Measurements from ENCODE around the gene PRKG1.

Gene PRKG1

DNA sequence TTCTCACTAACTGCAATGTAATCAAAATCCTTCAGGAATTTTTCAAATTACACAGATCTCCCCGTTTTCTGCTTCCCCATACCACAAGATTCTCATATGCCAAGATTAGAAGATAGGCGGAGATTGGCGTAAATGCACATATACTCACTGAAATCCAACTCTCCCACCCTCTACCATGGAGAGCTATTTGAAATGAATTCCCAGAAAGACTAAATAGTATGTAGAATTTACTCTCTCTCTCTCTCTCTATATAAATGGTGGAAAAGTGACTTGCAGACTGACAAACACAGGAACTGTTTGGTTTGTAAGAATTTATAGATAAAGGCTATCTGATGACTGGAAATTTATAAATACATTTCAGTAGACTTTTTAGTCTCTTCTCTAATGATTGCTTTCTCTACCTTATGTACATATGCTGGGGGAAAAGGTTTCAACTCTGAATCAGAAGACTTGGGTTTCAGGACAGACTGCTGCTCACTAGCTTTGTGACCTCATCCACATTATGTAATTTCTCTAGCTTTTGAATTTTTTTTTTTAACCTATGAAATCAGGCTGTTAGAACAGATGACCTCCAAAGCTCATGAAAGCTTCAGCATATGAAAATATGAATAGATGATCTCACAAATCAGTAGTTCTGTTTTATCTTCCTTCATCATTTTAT, 692.9 kb downstream of the PRKG1 start:
- Histone ChIP-seq H3K4me3 (ENCODE audit: low read length) (no peak overlapping the region), H3K4me2 (ENCODE audit: low read length) (no peak overlapping the region), H3K9ac (ENCODE audit: low read depth, low read length) (no peak overlapping the region), H3K27me3 (ENCODE audit: control insufficient read depth, insufficient read depth, low read length) (no peaks in the 10 kb centered on the region), H3K9me3 (replicated peaks; ENCODE audit: low read length) (no peaks in the 10 kb centered on the region), H3K4me1 (ENCODE audit: control insufficient read depth, insufficient read depth, low read length) (no peaks in the 10 kb centered on the region), H3K36me3 (ENCODE audit: insufficient read depth, low read length) (no peaks in the 10 kb centered on the region)

DNA sequence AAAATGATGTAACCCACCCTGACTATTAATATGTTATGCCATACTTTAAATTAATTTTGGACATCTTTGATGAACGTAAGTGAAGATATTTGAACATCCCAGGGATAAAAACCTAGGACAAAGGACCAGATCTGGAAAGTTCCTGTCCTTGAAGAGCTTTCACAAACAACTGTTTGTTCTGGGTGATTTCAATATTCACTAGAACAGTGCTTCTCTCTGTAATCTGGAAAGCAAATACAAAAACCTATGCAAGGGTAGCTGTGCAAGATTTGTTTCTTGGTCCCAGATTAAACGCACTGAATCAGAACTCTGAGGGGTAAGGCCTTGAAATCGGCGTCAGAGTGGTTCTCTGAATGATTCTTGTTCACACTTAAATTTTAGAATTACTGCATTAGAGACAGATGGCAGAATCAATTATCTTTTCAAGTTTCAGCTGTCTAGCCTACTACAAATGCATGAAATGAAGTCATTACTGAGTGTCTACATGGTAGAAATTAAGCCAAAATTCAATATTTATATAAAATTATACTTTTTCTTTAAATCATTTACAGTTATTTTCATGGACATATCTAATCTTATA, 694.7 kb downstream of the PRKG1 start:
- Histone ChIP-seq H3K4me2 (ENCODE audit: low read length) (no peak overlapping the region), H3K9ac (ENCODE audit: low read depth, low read length) (no peak overlapping the region), H3K4me1 (ENCODE audit: control insufficient read depth, insufficient read depth, low read length) (no peaks in the 10 kb centered on the region), H3K9me3 (replicated peaks; ENCODE audit: low read length) (no peaks in the 10 kb centered on the region), H3K4me3 (ENCODE audit: low read length) (no peak overlapping the region), H3K27me3 (ENCODE audit: control insufficient read depth, insufficient read depth, low read length) (no peaks in the 10 kb centered on the region), H3K36me3 (ENCODE audit: insufficient read depth, low read length) (no peaks in the 10 kb centered on the region)

GRCh38 chr10:51770709-51771108, 696.4 kb downstream of the PRKG1 start:
- H3K36me3 ChIP-seq (ENCODE audit: insufficient read depth, low read length), result no peaks in the 10 kb centered on the region
- no peak overlapping the region for H3K9ac ChIP-seq (ENCODE audit: low read depth, low read length)
- H3K4me3 ChIP-seq (ENCODE audit: low read length), result no peak overlapping the region
- no peaks in the 10 kb centered on the region for H3K27me3 ChIP-seq (ENCODE audit: control insufficient read depth, insufficient read depth, low read length)
- H3K9me3 ChIP-seq (replicated peaks; ENCODE audit: low read length), result no peaks in the 10 kb centered on the region
- no peaks in the 10 kb centered on the region for H3K4me1 ChIP-seq (ENCODE audit: control insufficient read depth, insufficient read depth, low read length)
- no peak overlapping the region for H3K4me2 ChIP-seq (ENCODE audit: low read length)

- H3K4me3 ChIP-seq (ENCODE audit: low read length), result no peak overlapping the region
- H3K9ac ChIP-seq (ENCODE audit: low read depth, low read length), result no peak overlapping the region
- no peaks in the 10 kb centered on the region for H3K9me3 ChIP-seq (replicated peaks; ENCODE audit: low read length)
- H3K27me3 ChIP-seq (ENCODE audit: control insufficient read depth, insufficient read depth, low read length), result no peaks in the 10 kb centered on the region
- H3K4me1 ChIP-seq (ENCODE audit: control insufficient read depth, insufficient read depth, low read length), result no peaks in the 10 kb centered on the region
- H3K4me2 ChIP-seq (ENCODE audit: low read length), result no peak overlapping the region
- H3K36me3 ChIP-seq (ENCODE audit: insufficient read depth, low read length), result no peaks in the 10 kb centered on the region
Observed at GRCh38 chr10:51772387-51772786, 698.1 kb downstream of the PRKG1 start.

DNA sequence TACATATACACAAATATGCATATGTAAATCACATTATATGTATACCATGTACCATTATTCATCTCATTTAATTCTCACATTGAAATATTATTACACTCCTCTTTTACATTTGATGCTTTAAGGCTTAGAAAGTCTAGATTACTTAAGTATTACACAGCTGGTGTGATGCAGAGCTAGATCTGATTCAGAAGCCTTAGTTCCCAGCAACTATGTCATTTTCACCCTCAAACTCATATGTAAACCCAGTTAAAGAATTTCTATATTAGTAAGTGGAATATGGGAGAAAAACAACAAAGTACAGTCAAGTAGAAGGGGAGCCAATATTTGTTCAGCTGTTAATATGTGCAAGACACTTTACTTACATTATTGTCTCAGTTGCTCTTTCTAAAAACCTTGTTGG, 699.4 kb downstream of the PRKG1 start:
- Histone ChIP-seq H3K9me3 (replicated peaks; ENCODE audit: low read length) (no peaks in the 10 kb centered on the region), H3K27me3 (ENCODE audit: control insufficient read depth, insufficient read depth, low read length) (no peaks in the 10 kb centered on the region), H3K4me3 (ENCODE audit: low read length) (no peak overlapping the region), H3K36me3 (ENCODE audit: insufficient read depth, low read length) (no peaks in the 10 kb centered on the region), H3K4me2 (ENCODE audit: low read length) (no peak overlapping the region), H3K9ac (ENCODE audit: low read depth, low read length) (no peak overlapping the region), H3K4me1 (ENCODE audit: control insufficient read depth, insufficient read depth, low read length) (no peaks in the 10 kb centered on the region)

DNA sequence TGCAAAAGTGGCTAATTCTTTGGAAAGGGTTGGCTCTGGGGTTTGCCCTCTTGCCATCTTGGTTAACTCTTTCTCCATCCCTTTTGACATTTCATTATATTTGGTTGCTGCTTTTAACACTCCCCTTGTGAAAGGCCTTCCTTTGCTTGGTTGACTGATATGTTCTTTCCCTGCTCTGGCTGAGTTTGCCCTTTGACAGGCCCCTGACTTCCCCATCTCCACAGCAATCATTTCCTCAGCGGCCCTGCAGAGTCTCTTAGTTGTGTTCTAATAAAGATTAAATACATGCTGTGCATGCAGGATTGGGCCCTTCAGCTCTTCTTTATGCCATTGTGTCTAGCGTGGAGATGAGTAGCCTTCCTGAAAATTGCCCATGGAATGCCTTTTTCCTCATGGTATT, 709.7 kb downstream of the PRKG1 start:
- Histone ChIP-seq H3K4me2 (ENCODE audit: low read length) (no peak overlapping the region), H3K9me3 (replicated peaks; ENCODE audit: low read length) (no peaks in the 10 kb centered on the region), H3K4me1 (ENCODE audit: control insufficient read depth, insufficient read depth, low read length) (no peaks in the 10 kb centered on the region), H3K4me3 (ENCODE audit: low read length) (no peak overlapping the region), H3K27me3 (ENCODE audit: control insufficient read depth, insufficient read depth, low read length) (no peaks in the 10 kb centered on the region), H3K9ac (ENCODE audit: low read depth, low read length) (no peak overlapping the region), H3K36me3 (ENCODE audit: insufficient read depth, low read length) (no peaks in the 10 kb centered on the region)

GRCh38 chr10:51786016-51786683, 711.9 kb downstream of the PRKG1 start:
- no peak overlapping the region for H3K9ac ChIP-seq (ENCODE audit: low read depth, low read length)

DNA sequence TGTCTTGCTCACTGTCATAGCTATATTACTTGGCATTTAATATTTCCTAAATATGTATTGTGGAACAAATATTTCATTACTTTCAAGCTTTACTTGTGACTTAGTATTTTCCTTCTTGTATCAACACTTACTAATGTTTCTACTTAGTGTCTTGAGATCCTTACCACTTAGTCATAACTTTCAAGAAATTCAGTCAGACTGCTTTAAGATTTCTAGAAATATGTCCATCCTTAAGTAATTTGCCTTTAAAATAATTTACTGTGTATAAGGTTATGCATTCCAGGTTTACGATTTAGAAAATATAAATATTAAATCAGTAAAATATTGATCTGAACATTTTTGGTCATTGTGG, 712.4 kb downstream of the PRKG1 start:
- H3K9ac ChIP-seq (ENCODE audit: low read depth, low read length), result no peak overlapping the region
- no peaks in the 10 kb centered on the region for H3K9me3 ChIP-seq (replicated peaks; ENCODE audit: low read length)
- no peak overlapping the region for H3K4me3 ChIP-seq (ENCODE audit: low read length)
- H3K36me3 ChIP-seq (ENCODE audit: insufficient read depth, low read length), result no peaks in the 10 kb centered on the region
- no peaks in the 10 kb centered on the region for H3K4me1 ChIP-seq (ENCODE audit: control insufficient read depth, insufficient read depth, low read length)
- no peaks in the 10 kb centered on the region for H3K27me3 ChIP-seq (ENCODE audit: control insufficient read depth, insufficient read depth, low read length)
- no peak overlapping the region for H3K4me2 ChIP-seq (ENCODE audit: low read length)

More at GRCh38 chr10:51786016-51786683, 711.9 kb downstream of the PRKG1 start:
- no peaks in the 10 kb centered on the region for H3K9me3 ChIP-seq (replicated peaks; ENCODE audit: low read length)
- no peak overlapping the region for H3K4me2 ChIP-seq (ENCODE audit: low read length)
- H3K4me3 ChIP-seq (ENCODE audit: low read length), result no peak overlapping the region
- H3K36me3 ChIP-seq (ENCODE audit: insufficient read depth, low read length), result no peaks in the 10 kb centered on the region
- H3K27me3 ChIP-seq (ENCODE audit: control insufficient read depth, insufficient read depth, low read length), result no peaks in the 10 kb centered on the region
- H3K4me1 ChIP-seq (ENCODE audit: control insufficient read depth, insufficient read depth, low read length), result no peaks in the 10 kb centered on the region

DNA sequence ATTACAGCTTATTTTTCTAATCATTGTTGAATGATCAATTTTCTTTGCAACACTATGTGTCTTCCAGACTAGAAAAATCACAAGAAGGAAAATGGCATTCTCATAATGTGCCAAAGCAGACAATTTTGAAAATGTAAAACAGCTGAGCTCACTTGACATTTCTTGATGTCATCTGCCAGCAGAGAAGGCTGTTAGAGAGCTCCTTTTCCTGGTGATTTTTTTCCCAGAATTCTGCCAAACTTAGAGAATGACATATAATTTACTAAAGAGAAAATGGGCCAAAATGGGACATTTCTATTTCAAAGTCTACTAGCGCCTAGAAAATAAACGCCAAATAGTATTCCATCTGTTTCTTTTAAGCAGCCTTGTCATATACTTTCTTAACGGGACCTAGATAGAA, 714.0 kb downstream of the PRKG1 start:
- no peaks in the 10 kb centered on the region for H3K9me3 ChIP-seq (replicated peaks; ENCODE audit: low read length)
- H3K36me3 ChIP-seq (ENCODE audit: insufficient read depth, low read length), result no peaks in the 10 kb centered on the region
- H3K4me2 ChIP-seq (ENCODE audit: low read length), result no peak overlapping the region
- no peaks in the 10 kb centered on the region for H3K4me1 ChIP-seq (ENCODE audit: control insufficient read depth, insufficient read depth, low read length)
- H3K27me3 ChIP-seq (ENCODE audit: control insufficient read depth, insufficient read depth, low read length), result no peaks in the 10 kb centered on the region
- H3K4me3 ChIP-seq (ENCODE audit: low read length), result no peak overlapping the region
- no peak overlapping the region for H3K9ac ChIP-seq (ENCODE audit: low read depth, low read length)

- no peaks in the 10 kb centered on the region for H3K36me3 ChIP-seq (ENCODE audit: insufficient read depth, low read length)
- no peaks in the 10 kb centered on the region for H3K27me3 ChIP-seq (ENCODE audit: control insufficient read depth, insufficient read depth, low read length)
- no peaks in the 10 kb centered on the region for H3K9me3 ChIP-seq (replicated peaks; ENCODE audit: low read length)
- H3K4me1 ChIP-seq (ENCODE audit: control insufficient read depth, insufficient read depth, low read length), result no peaks in the 10 kb centered on the region
- no peak overlapping the region for H3K9ac ChIP-seq (ENCODE audit: low read depth, low read length)
- no peak overlapping the region for H3K4me3 ChIP-seq (ENCODE audit: low read length)
- H3K4me2 ChIP-seq (ENCODE audit: low read length), result no peak overlapping the region
Observed at GRCh38 chr10:51789118-51789517, 714.8 kb downstream of the PRKG1 start.

DNA sequence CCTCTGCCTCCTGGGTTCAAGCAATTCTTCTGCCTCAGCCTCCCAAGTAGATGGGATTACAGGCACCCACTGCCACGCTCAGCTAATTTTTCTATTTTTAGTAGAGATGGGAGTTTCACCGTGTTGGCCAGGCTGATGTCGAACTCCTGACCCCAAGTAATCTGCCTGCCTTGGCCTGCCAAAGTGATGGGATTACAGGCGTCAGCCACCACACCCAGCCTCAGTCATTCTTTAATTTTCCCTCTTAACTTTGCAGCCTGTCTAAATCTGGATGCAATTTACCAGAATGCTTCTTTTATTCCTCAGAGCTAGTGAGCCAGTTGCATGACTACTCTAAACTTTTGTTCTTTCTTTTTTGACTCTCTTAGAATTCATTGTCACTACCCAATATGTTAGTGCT, 715.6 kb downstream of the PRKG1 start:
- Histone ChIP-seq H3K27me3 (ENCODE audit: control insufficient read depth, insufficient read depth, low read length) (no peaks in the 10 kb centered on the region), H3K4me2 (ENCODE audit: low read length) (no peak overlapping the region), H3K4me3 (ENCODE audit: low read length) (no peak overlapping the region), H3K36me3 (ENCODE audit: insufficient read depth, low read length) (no peaks in the 10 kb centered on the region), H3K9me3 (replicated peaks; ENCODE audit: low read length) (no peaks in the 10 kb centered on the region), H3K4me1 (ENCODE audit: control insufficient read depth, insufficient read depth, low read length) (no peaks in the 10 kb centered on the region), H3K9ac (ENCODE audit: low read depth, low read length) (no peak overlapping the region)

- Histone ChIP-seq H3K36me3 (ENCODE audit: insufficient read depth, low read length) (no peaks in the 10 kb centered on the region), H3K4me2 (ENCODE audit: low read length) (no peak overlapping the region), H3K27me3 (ENCODE audit: control insufficient read depth, insufficient read depth, low read length) (no peaks in the 10 kb centered on the region), H3K9me3 (replicated peaks; ENCODE audit: low read length) (no peaks in the 10 kb centered on the region), H3K4me3 (ENCODE audit: low read length) (no peak overlapping the region), H3K9ac (ENCODE audit: low read depth, low read length) (no peak overlapping the region), H3K4me1 (ENCODE audit: control insufficient read depth, insufficient read depth, low read length) (no peaks in the 10 kb centered on the region)
Observed at GRCh38 chr10:51792678-51793077, 718.4 kb downstream of the PRKG1 start.

Measured in skeletal muscle satellite cell (primary cell).